H9 (cell line): ENCODE data around the gene RHCE. TPM values are rescaled to one million over a fixed set of nuclear protein-coding genes. Genes with fewer than 3 reads are reported as not detected.
"Not testable (repeated sequence)": the region's sequence is repeated elsewhere in the genome, so short reads cannot be mapped to it uniquely, and the experiment has no call there.

Source experiments
- DNase-seq: peaks from one replicate; pipeline ENCODE4 v3.0.0-alpha.2; 2017
- H2AFZ ChIP-seq: one replicate; pipeline ENCODE4 v1.6.1; 2013; ENCODE audit warnings: mild to moderate bottlenecking, low read length, control low read depth, moderate library complexity
- H2AK5ac ChIP-seq: 2 replicates; pipeline ENCODE4 v1.6.1; 2013; ENCODE audit warnings: low read length, control low read depth, mixed read lengths; ENCODE audit not compliant: insufficient read length
- H2BK120ac ChIP-seq: one replicate; pipeline ENCODE4 v1.6.1; 2013; ENCODE audit warnings: low read depth, mild to moderate bottlenecking, low read length, control low read depth, inconsistent platforms; ENCODE audit not compliant: poor library complexity, severe bottlenecking
- H2BK12ac ChIP-seq: 2 replicates; pipeline ENCODE4 v1.6.1; 2013; ENCODE audit warnings: low read length, control low read depth, mixed read lengths, low read depth; ENCODE audit not compliant: insufficient read length
- H2BK15ac ChIP-seq: 2 replicates; pipeline ENCODE4 v1.6.1; 2013; ENCODE audit warnings: low read depth, low read length, control low read depth
- H2BK20ac ChIP-seq: one replicate; pipeline ENCODE4 v1.6.1; 2013; ENCODE audit warnings: low read depth, mild to moderate bottlenecking, low read length, control low read depth, inconsistent platforms; ENCODE audit not compliant: poor library complexity, severe bottlenecking
- H2BK5ac ChIP-seq: 2 replicates; pipeline ENCODE4 v1.6.1; 2013; ENCODE audit warnings: low read length, control low read depth, mixed read lengths; ENCODE audit not compliant: insufficient read length
- H3K14ac ChIP-seq: 2 replicates; pipeline ENCODE4 v1.6.1; 2013; ENCODE audit warnings: low read length, control low read depth; ENCODE audit not compliant: insufficient read depth
- H3K18ac ChIP-seq: 2 replicates; pipeline ENCODE4 v1.6.1; 2013; ENCODE audit warnings: low read depth, mild to moderate bottlenecking, mixed read lengths, low read length, control low read depth; ENCODE audit not compliant: insufficient read length
- H3K23ac ChIP-seq: 2 replicates; pipeline ENCODE4 v1.6.1; 2013; ENCODE audit warnings: low read length, control low read depth, mixed read lengths, low read depth; ENCODE audit not compliant: insufficient read length
- H3K23me2 ChIP-seq: 2 replicates; pipeline ENCODE4 v1.6.1; 2013; ENCODE audit warnings: low read depth, mild to moderate bottlenecking, mixed read lengths, low read length, control low read depth; ENCODE audit not compliant: insufficient read length, poor library complexity, severe bottlenecking
- H3K27ac ChIP-seq: 2 replicates; pipeline ENCODE4 v1.5.1; 2013; ENCODE audit warnings: low read length, control low read depth, mixed read lengths, low read depth; ENCODE audit not compliant: insufficient read length
- H3K27me3 ChIP-seq: 2 replicates; pipeline ENCODE4 v1.6.1; 2013; ENCODE audit warnings: low read length, control low read depth, inconsistent platforms; ENCODE audit not compliant: insufficient read depth
- H3K4ac ChIP-seq: 2 replicates; pipeline ENCODE4 v1.6.1; 2013; ENCODE audit warnings: low read depth, mild to moderate bottlenecking, control low read depth, inconsistent platforms, low read length, moderate library complexity
- H3K4me1 ChIP-seq: 2 replicates; pipeline ENCODE4 v1.6.1; 2013; ENCODE audit warnings: low read length, control low read depth, inconsistent platforms; ENCODE audit not compliant: insufficient read depth
- H3K4me2 ChIP-seq: 2 replicates; pipeline ENCODE4 v1.6.1; 2013; ENCODE audit warnings: low read length, control low read depth, mixed read lengths; ENCODE audit not compliant: insufficient read length, insufficient read depth
- H3K56ac ChIP-seq: 2 replicates; pipeline ENCODE4 v1.6.1; 2013; ENCODE audit warnings: low read depth, mild to moderate bottlenecking, mixed read lengths, low read length, control low read depth; ENCODE audit not compliant: insufficient read length
- H3K79me1 ChIP-seq: 2 replicates; pipeline ENCODE4 v1.6.1; 2013; ENCODE audit warnings: low read depth, mild to moderate bottlenecking, moderate library complexity, low read length, control low read depth, inconsistent platforms; ENCODE audit not compliant: insufficient read depth, poor library complexity, severe bottlenecking
- H3K79me2 ChIP-seq: 2 replicates; pipeline ENCODE4 v1.6.1; 2013; ENCODE audit warnings: low read length, control low read depth, inconsistent platforms; ENCODE audit not compliant: insufficient read depth
- H3K9ac ChIP-seq: 2 replicates; pipeline ENCODE4 v1.6.1; 2013; ENCODE audit warnings: low read length, control low read depth, mixed read lengths; ENCODE audit not compliant: insufficient read length; ENCODE audit errors: extremely low read depth
- H3K9me3 ChIP-seq: one replicate; pipeline ENCODE4 v1.6.1; 2013; ENCODE audit warnings: low read depth, low read length, inconsistent platforms; ENCODE audit not compliant: control insufficient read depth
- H3T11ph ChIP-seq: one replicate; pipeline ENCODE4 v1.6.1; 2013; ENCODE audit warnings: mild to moderate bottlenecking, low read length, control low read depth, inconsistent platforms
- H4K20me1 ChIP-seq: one replicate; pipeline ENCODE4 v1.6.1; 2013; ENCODE audit not compliant: control insufficient read depth, insufficient read length, insufficient read depth
- H4K5ac ChIP-seq: 2 replicates; pipeline ENCODE4 v1.6.1; 2013; ENCODE audit warnings: low read depth, mild to moderate bottlenecking, mixed read lengths, low read length, control low read depth; ENCODE audit not compliant: insufficient read length
- H4K8ac ChIP-seq: replicated peaks from 2 replicates; pipeline ENCODE4 v1.6.1; 2013; ENCODE audit warnings: low read length, control low read depth, mixed read lengths, low read depth; ENCODE audit not compliant: insufficient read length
- H4K91ac ChIP-seq: 2 replicates; pipeline ENCODE4 v1.6.1; 2013; ENCODE audit warnings: low read depth, mild to moderate bottlenecking, moderate library complexity, mixed read lengths, low read length, control low read depth; ENCODE audit not compliant: insufficient read length
- H3K27ac Mint-ChIP-seq, 3 experiments: 2 replicates in 2 of 3; 3 replicates in 1 of 3; pipeline ENCODE4 v1.8.0; 2020 to 2021; ENCODE audit warnings: mixed read lengths in 3 of 3, mild to moderate bottlenecking in 1 of 3, moderate library complexity in 1 of 3
- H3K27me3 Mint-ChIP-seq: 2 replicates; pipeline ENCODE4 v1.8.0; 2021; ENCODE audit warnings: low read depth, mild to moderate bottlenecking, moderate library complexity, mixed read lengths
- H3K36me3 Mint-ChIP-seq, 3 experiments: 2 replicates in 2 of 3; 3 replicates in 1 of 3; pipeline ENCODE4 v1.8.0; 2020 to 2021; ENCODE audit warnings: low read depth in 3 of 3, mixed read lengths in 3 of 3; ENCODE audit not compliant: insufficient read depth in 1 of 3
- H3K4me1 Mint-ChIP-seq, 2 experiments: 2 replicates each; pipeline ENCODE4 v1.8.0; 2020; ENCODE audit warnings: mixed read lengths in 2 of 2
- H3K4me3 Mint-ChIP-seq, 2 experiments: 2 replicates in 1 of 2; 3 replicates in 1 of 2; pipeline ENCODE4 v1.8.0; 2020 to 2021; ENCODE audit warnings: mild to moderate bottlenecking in 2 of 2, mixed read lengths in 2 of 2, moderate library complexity in 1 of 2
- H3K9me3 Mint-ChIP-seq, 2 experiments: 2 replicates in 1 of 2; 3 replicates in 1 of 2; pipeline ENCODE4 v1.8.0; 2020; ENCODE audit warnings: mild to moderate bottlenecking in 2 of 2, mixed read lengths in 2 of 2, moderate library complexity in 1 of 2
- WGBS: extraction: QIAGEN DNeasy Blood & Tissue Kit; methylation state at CpG from one replicate; pipeline ENCODE4 v1.1.7; 2013; ENCODE audit warnings: missing lambda C conversion rate, low lambda C conversion rate, mixed read lengths; ENCODE audit not compliant: insufficient read length; ENCODE audit errors: extremely low coverage; 5-methylcytosine and 5-hydroxymethylcytosine counted together
- total RNA-seq: library from RNA; stranded (reverse); gene quantifications from 2 replicates; pipeline ENCODE4 v1.2.1, GENCODE V29; 2021

Gene RHCE
- total RNA-seq, 1 experiment from 2014 or later = 0.90 TPM

GRCh38 chr1:25383875-25384274 is 36.8 kb downstream of the RHCE start:
- not testable (repeated sequence) for H3K79me1 ChIP-seq, H2AK5ac ChIP-seq, H2BK120ac ChIP-seq, H3K79me2 ChIP-seq, H3T11ph ChIP-seq, H3K4me1 ChIP-seq, H3K23me2 ChIP-seq, H3K4me3 Mint-ChIP-seq, DNase-seq, H2BK5ac ChIP-seq, H3K14ac ChIP-seq, H4K91ac ChIP-seq, H3K18ac ChIP-seq, H3K23ac ChIP-seq, H4K5ac ChIP-seq, H2BK12ac ChIP-seq, H3K4me1 Mint-ChIP-seq, H3K27ac Mint-ChIP-seq, H4K20me1 ChIP-seq, H3K56ac ChIP-seq, H3K9ac ChIP-seq, H2AFZ ChIP-seq, H3K27ac ChIP-seq, H3K9me3 ChIP-seq, H3K36me3 Mint-ChIP-seq, H3K27me3 Mint-ChIP-seq, H3K27me3 ChIP-seq, H2BK15ac ChIP-seq, H3K9me3 Mint-ChIP-seq, H4K8ac ChIP-seq, H3K4ac ChIP-seq, H3K4me2 ChIP-seq, H2BK20ac ChIP-seq
- no CpG with 5 or more reads among the region's 1 CpG for WGBS

GRCh38 chr1:25383090-25383489 is 37.5 kb downstream of the RHCE start:
- H3K4me1 ChIP-seq, H2BK20ac ChIP-seq, H3K79me1 ChIP-seq, H3K27ac ChIP-seq, H3K4ac ChIP-seq, H4K5ac ChIP-seq, H3K4me3 Mint-ChIP-seq, H3K9me3 Mint-ChIP-seq, H4K8ac ChIP-seq, H3K27me3 ChIP-seq, H3K9ac ChIP-seq, H4K20me1 ChIP-seq, H2BK12ac ChIP-seq, H2BK15ac ChIP-seq, H4K91ac ChIP-seq, H3K56ac ChIP-seq, H3K27ac Mint-ChIP-seq, H3K18ac ChIP-seq, H3T11ph ChIP-seq, H3K14ac ChIP-seq, H3K23me2 ChIP-seq, H2AK5ac ChIP-seq, H2BK5ac ChIP-seq, H2BK120ac ChIP-seq, H3K9me3 ChIP-seq, H2AFZ ChIP-seq, H3K4me2 ChIP-seq, H3K36me3 Mint-ChIP-seq, H3K79me2 ChIP-seq, H3K23ac ChIP-seq, DNase-seq, H3K4me1 Mint-ChIP-seq, H3K27me3 Mint-ChIP-seq: not testable (repeated sequence)
- no CpG with 5 or more reads among the region's 1 CpG for WGBS
